BLaER1 (cell line): ENCODE data around the gene OXA1L.
"Not testable (repeated sequence)": the region's sequence is repeated elsewhere in the genome, so short reads cannot be mapped to it uniquely, and the experiment has no call there.

Source experiments
- H3K27ac ChIP-seq: shearing (Covaris generic); formaldehyde crosslinking; 2 replicates; pipeline ENCODE4 v1.8.1; 2022
- H3K27me3 ChIP-seq: shearing (Covaris generic); formaldehyde crosslinking; 2 replicates; pipeline ENCODE4 v1.8.1; 2022
- H3K36me3 ChIP-seq: shearing (Covaris generic); formaldehyde crosslinking; 2 replicates; pipeline ENCODE4 v1.8.1; 2022
- H3K4me1 ChIP-seq: shearing (Covaris generic); formaldehyde crosslinking; 2 replicates; pipeline ENCODE4 v1.8.1; 2022
- H3K4me2 ChIP-seq: shearing (Covaris generic); formaldehyde crosslinking; 2 replicates; pipeline ENCODE4 v1.8.1; 2022
- H3K4me3 ChIP-seq: shearing (Covaris generic); formaldehyde crosslinking; 2 replicates; pipeline ENCODE4 v1.8.1; 2022
- H3K9ac ChIP-seq: shearing (Covaris generic); formaldehyde crosslinking; 2 replicates; pipeline ENCODE4 v1.8.1; 2022
- H3K9me3 ChIP-seq: shearing (Covaris generic); formaldehyde crosslinking; 2 replicates; pipeline ENCODE4 v1.8.1; 2022
- H4K20me1 ChIP-seq: shearing (Covaris generic); formaldehyde crosslinking; 2 replicates; pipeline ENCODE4 v1.8.1; 2022
- Cebpa-rat ChIP-seq: shearing (Covaris generic); IDR thresholded peaks from 2 replicates; pipeline ENCODE4 v1.8.1; 2022

OXA1L gene

DNA sequence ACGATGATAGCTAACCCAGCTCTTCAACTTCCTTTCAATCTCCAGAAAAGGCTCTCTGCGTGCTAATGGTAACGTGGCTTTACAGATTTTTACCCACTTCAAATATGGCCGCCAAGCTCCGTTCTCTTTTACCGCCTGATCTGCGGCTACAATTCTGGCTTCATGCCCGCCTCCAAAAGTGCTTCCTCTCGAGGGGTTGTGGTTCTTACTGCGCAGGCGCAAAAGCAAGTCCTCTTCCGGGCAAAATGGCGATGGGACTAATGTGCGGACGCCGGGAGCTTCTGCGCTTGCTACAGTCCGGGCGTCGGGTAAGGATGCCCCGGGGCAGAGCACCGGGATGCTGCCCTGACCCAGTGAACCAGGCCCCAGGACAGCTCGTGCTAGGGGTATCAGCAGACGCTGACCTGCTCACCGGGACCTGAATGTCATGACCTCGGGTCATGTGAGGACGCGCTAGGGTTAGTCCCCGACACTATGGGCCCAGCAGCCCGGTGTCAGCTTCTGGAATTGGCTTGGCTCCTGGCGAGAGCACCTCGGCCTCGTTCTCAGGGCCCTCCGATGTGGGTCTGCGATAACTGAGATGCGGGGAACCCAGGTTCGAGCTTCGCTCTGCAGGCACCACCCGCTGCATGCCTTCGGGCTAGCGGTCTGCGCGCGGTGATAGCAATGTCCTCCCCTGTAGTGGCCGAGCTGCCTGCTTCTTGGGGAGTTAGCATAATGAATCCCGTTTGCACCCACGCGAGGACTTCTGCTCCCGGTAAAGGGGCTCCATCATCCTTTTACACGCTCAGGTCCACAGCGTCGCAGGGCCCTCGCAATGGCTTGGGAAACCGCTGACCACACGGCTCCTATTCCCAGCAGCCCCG is at the start of gene OXA1L:
Gene OXA1L (plus strand): TSS at position 232 of the 866 bp plus-strand sequence. CDS start 14 bp downstream, at position 246.
- no peak for TF ChIP-seq Cebpa-rat
- Histone ChIP-seq H3K9me3 (peaks cover 13% of the 10 kb centered on the region), H3K4me2 (peak within 1 kb of the TSS; percentile 97), H3K27me3 (no peaks in the 10 kb centered on the region), H3K9ac (peak within 1 kb of the TSS; percentile 92), H3K4me1 (peaks cover 28% of the 10 kb centered on the region), H4K20me1 (no peaks in the 10 kb centered on the region), H3K36me3 (peaks cover 40% of the 10 kb centered on the region), H3K27ac (peak within 1 kb of the TSS; percentile 87), H3K4me3 (peak within 1 kb of the TSS; percentile 94)

- Histone ChIP-seq H3K27ac (no peak overlapping the region), H3K27me3 (no peaks in the 10 kb centered on the region), H3K9ac (no peak overlapping the region), H3K4me2 (no peak overlapping the region), H4K20me1 (no peaks in the 10 kb centered on the region), H3K9me3 (peaks cover 3% of the 10 kb centered on the region; the same call in 1 of the 2 replicates), H3K4me3 (no peak overlapping the region), H3K36me3 (no peaks in the 10 kb centered on the region), H3K4me1 (peaks cover 5% of the 10 kb centered on the region; the same call in 1 of the 2 replicates)
- TF ChIP-seq Cebpa-rat: no peak
These were observed 48.4 kb upstream of the OXA1L start for GRCh38 chr14:22718091-22718490.

DNA sequence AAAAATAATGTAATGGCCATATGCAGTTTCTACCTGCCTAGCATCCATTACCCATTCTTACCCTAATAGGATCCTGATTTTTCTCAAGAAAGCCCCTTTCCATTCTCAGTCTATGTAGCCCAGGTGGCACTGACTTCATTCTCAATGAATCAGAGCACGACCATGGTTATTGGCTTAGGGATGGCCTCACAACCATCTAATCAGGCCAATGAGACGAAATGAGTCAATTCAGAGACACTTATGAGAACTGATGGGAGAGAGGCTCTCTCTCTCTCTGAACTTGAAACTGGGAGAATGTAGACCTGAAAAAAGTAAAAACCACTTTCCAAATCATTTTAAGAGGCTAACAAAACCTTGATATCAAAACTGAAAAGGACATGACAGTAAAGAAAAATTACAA is 45.3 kb upstream of the OXA1L start:
- no peaks in the 10 kb centered on the region for H4K20me1 ChIP-seq
- H3K9ac ChIP-seq: no peak overlapping the region
- no peak overlapping the region for H3K4me3 ChIP-seq
- H3K4me2 ChIP-seq: no peak overlapping the region
- TF ChIP-seq Cebpa-rat: no peak
- H3K27me3 ChIP-seq: no peaks in the 10 kb centered on the region
- H3K36me3 ChIP-seq: no peaks in the 10 kb centered on the region
- peaks cover 3% of the 10 kb centered on the region; the same call in 1 of the 2 replicates for H3K9me3 ChIP-seq
- H3K4me1 ChIP-seq: no peaks in the 10 kb centered on the region
- H3K27ac ChIP-seq: no peak overlapping the region

- TF ChIP-seq Cebpa-rat: no peak
- no peak overlapping the region for H3K4me3 ChIP-seq
- no peaks in the 10 kb centered on the region for H3K4me1 ChIP-seq
- no peaks in the 10 kb centered on the region for H4K20me1 ChIP-seq
- H3K4me2 ChIP-seq: no peak overlapping the region
- H3K9me3 ChIP-seq: peaks cover 3% of the 10 kb centered on the region; the same call in 1 of the 2 replicates
- no peaks in the 10 kb centered on the region for H3K36me3 ChIP-seq
- H3K9ac ChIP-seq: no peak overlapping the region
- H3K27ac ChIP-seq: no peak overlapping the region
- no peaks in the 10 kb centered on the region for H3K27me3 ChIP-seq
These were observed 42.7 kb upstream of the OXA1L start for GRCh38 chr14:22723815-22724214.

- not testable (repeated sequence) for H3K4me1 ChIP-seq, H4K20me1 ChIP-seq, H3K9me3 ChIP-seq, H3K27me3 ChIP-seq, H3K4me2 ChIP-seq, H3K27ac ChIP-seq, H3K9ac ChIP-seq, H3K4me3 ChIP-seq, H3K36me3 ChIP-seq
These were observed 41.6 kb upstream of the OXA1L start for GRCh38 chr14:22724847-22725246.

- H3K36me3 ChIP-seq, H3K9me3 ChIP-seq, H3K27me3 ChIP-seq, H3K4me2 ChIP-seq, H3K4me3 ChIP-seq, H3K9ac ChIP-seq, H3K27ac ChIP-seq, H3K4me1 ChIP-seq, H4K20me1 ChIP-seq: not testable (repeated sequence)
These were observed 41.1 kb upstream of the OXA1L start for GRCh38 chr14:22725374-22725773.

GRCh38 chr14:22726012-22726411 is 40.5 kb upstream of the OXA1L start:
- Histone ChIP-seq H3K9me3 (peaks cover 3% of the 10 kb centered on the region; the same call in 1 of the 2 replicates), H3K4me2 (no peak overlapping the region), H3K4me1 (no peaks in the 10 kb centered on the region), H4K20me1 (no peaks in the 10 kb centered on the region), H3K27ac (no peak overlapping the region), H3K36me3 (no peaks in the 10 kb centered on the region), H3K9ac (no peak overlapping the region), H3K4me3 (no peak overlapping the region), H3K27me3 (no peaks in the 10 kb centered on the region)
- TF ChIP-seq Cebpa-rat: no peak

DNA sequence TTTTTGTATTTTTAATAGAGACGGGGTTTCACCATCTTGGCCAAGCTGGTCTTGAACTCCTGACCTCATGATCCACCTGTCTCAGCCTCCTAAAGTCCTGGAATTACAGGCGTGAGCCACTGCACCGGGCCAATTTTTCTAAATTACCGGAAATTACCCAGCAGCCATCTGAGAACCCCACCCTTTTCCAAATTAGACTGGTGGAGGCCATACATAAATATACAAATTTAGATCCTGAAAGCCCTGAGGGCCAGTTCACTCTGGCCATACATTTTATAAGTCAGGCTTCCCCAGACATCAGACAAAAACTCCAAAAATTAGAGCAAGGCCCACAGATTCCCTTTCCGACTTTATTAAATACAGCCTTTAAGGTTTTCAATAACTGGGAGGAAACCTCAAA is 34.4 kb upstream of the OXA1L start:
- H3K27me3 ChIP-seq, H3K9me3 ChIP-seq, H3K4me3 ChIP-seq: not testable (repeated sequence)

GRCh38 chr14:22733829-22734228 is 32.7 kb upstream of the OXA1L start:
- no peaks in the 10 kb centered on the region for H4K20me1 ChIP-seq

More for the DNA sequence above, 34.4 kb upstream of the OXA1L start:
- not testable (repeated sequence) for H4K20me1 ChIP-seq, H3K27ac ChIP-seq, H3K9ac ChIP-seq, H3K4me2 ChIP-seq, H3K4me1 ChIP-seq, H3K36me3 ChIP-seq

DNA sequence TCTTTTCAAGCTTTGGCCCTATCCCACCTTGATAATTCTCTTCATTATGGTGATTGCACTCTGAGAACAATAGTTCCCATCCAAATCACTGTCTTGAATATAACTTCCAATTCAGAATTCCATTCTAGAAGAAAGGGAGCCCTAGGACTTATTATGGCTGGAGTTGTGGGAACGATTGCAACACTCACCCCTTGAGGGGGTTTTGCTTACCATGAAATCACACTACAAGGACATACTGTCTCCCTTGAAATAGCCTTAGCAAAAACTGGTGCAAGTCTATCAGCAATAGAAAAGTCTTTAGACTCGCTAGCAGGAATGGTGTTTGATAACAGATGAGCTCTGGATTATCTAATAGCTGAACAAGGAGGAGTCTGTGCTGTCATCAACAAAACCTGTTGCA is 31.4 kb upstream of the OXA1L start:
- no peaks in the 10 kb centered on the region for H4K20me1 ChIP-seq
- H3K27ac ChIP-seq: no peak overlapping the region
- no peak for TF ChIP-seq Cebpa-rat
- peaks cover 23% of the 10 kb centered on the region for H3K9me3 ChIP-seq
- no peak overlapping the region for H3K4me2 ChIP-seq
- H3K36me3 ChIP-seq: no peaks in the 10 kb centered on the region
- H3K27me3 ChIP-seq: no peaks in the 10 kb centered on the region
- H3K9ac ChIP-seq: no peak overlapping the region
- no peak overlapping the region for H3K4me3 ChIP-seq
- no peaks in the 10 kb centered on the region for H3K4me1 ChIP-seq

More at GRCh38 chr14:22733829-22734228, 32.7 kb upstream of the OXA1L start:
- Histone ChIP-seq H3K27me3 (no peaks in the 10 kb centered on the region), H3K4me2 (no peak overlapping the region), H3K4me1 (no peaks in the 10 kb centered on the region), H3K9ac (no peak overlapping the region), H3K9me3 (peaks cover 18% of the 10 kb centered on the region), H3K4me3 (no peak overlapping the region), H3K27ac (no peak overlapping the region), H3K36me3 (no peaks in the 10 kb centered on the region)
- TF ChIP-seq Cebpa-rat: no peak

DNA sequence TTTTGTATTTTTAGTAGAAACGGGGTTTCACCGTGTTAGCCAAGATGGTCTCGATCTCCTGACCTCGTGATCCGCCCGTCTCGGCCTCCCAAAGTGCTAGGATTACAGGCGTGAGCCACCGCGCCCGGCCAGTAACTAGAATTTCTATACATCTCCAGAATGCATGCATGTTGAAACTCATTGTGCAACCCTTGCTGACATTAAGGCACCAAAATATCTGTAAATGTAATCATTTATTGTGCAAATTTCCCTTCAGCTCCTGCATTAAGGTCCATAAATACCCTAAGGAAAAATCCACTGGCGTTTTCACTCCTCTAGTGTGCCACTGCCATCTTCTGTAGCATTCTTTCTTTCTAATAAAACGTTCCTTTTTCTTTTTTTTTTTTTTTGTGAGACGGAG is 30.1 kb upstream of the OXA1L start:
- H3K9ac ChIP-seq, H4K20me1 ChIP-seq, H3K4me1 ChIP-seq, H3K4me2 ChIP-seq, H3K4me3 ChIP-seq, H3K27me3 ChIP-seq, H3K36me3 ChIP-seq, H3K27ac ChIP-seq: not testable (repeated sequence)
- H3K9me3 ChIP-seq: peaks cover 25% of the 10 kb centered on the region
